K562 (cell line): ENCODE measurements around the gene ZEB2. TPM values are rescaled to one million over a fixed set of nuclear protein-coding genes. Genes with fewer than 3 reads are reported as not detected.

ENCODE experiments used
- ATAC-seq: fragments of 200-7000 bp; cut with Tn5 transposase; 3 replicates; pipeline ENCODE4 v1.9.1; 2020; ENCODE audit warnings: moderate library complexity
- BruUV-seq: library from RNA; stranded (reverse); fragments of 400-500 nt; replicated peaks from 2 replicates; lab custom pipeline; 2021; lab: Mats Ljungman, UMichigan
- CTCF ChIA-PET: fragments of 300-600 bp; formaldehyde crosslinking; extraction: SDS; loops from one replicate; lab custom pipeline; 2021; ENCODE audit warnings: low intra/inter-chr PET ratio; lab: Yijun Ruan, JAX
- POLR2A ChIA-PET: fragments of 300-600, 350-650 bp; sonication (Branson Sonifier 250); formaldehyde crosslinking; extraction: SDS; loops from one replicate; lab custom pipeline; 2021; ENCODE audit warnings: antibody characterized with exemption, inconsistent platforms; lab: Yijun Ruan, JAX
- DNase-seq, 4 experiments: peaks; one replicate each; pipeline versions ENCODE4 v3.0.0 to v3.0.0-alpha.2; 2011 to 2018; ENCODE audit warnings: low spot score in 3 of 4, mixed read lengths in 3 of 4; ENCODE audit errors: extremely low read depth in 1 of 4
- FAIRE-seq: peaks from 2 replicates; lab custom pipeline; 2011; peaks lifted over from hg19 to GRCh38; lab: Jason Lieb, UNC
- H2AFZ ChIP-seq: 2 replicates; pipeline ENCODE4 v1.6.0; 2011; ENCODE audit warnings: low read depth, low read length, control low read depth, inconsistent platforms
- H3K27ac ChIP-seq: fragments of 200-600 bp; 3 replicates; pipeline ENCODE4 v1.8.0; 2011; ENCODE audit warnings: low read depth, mild to moderate bottlenecking, control low read depth, inconsistent platforms, low read length, moderate library complexity, mixed read lengths; ENCODE audit errors: extremely low read depth
- H3K27me3 ChIP-seq, 2 experiments: fragments of 300-600 bp in 1 of 2; 2 replicates in 1 of 2; 3 replicates in 1 of 2; pipeline versions ENCODE4 v1.6.0 to v1.8.0; 2011; ENCODE audit warnings: inconsistent platforms in 2 of 2, low read length in 2 of 2, mild to moderate bottlenecking in 1 of 2, mixed read lengths in 1 of 2, moderate library complexity in 1 of 2; ENCODE audit not compliant: control insufficient read depth in 2 of 2, insufficient read depth in 2 of 2
- H3K36me3 ChIP-seq: fragments of 300-600 bp; 3 replicates; pipeline ENCODE4 v1.8.0; 2011; ENCODE audit warnings: mild to moderate bottlenecking, low read length, inconsistent platforms; ENCODE audit not compliant: control insufficient read depth, insufficient read depth
- H3K4me1 ChIP-seq, 2 experiments: fragments of 200-600 bp in 1 of 2; replicated peaks in 1 of 2; 2 replicates in 1 of 2; 3 replicates in 1 of 2; pipeline versions ENCODE4 v1.5.1 to v1.8.0; 2011; ENCODE audit warnings: inconsistent platforms in 2 of 2, low read length in 2 of 2, mild to moderate bottlenecking in 1 of 2, mixed read lengths in 1 of 2, moderate library complexity in 1 of 2; ENCODE audit not compliant: control insufficient read depth in 2 of 2, insufficient read depth in 2 of 2
- H3K4me2 ChIP-seq: 2 replicates; pipeline ENCODE4 v1.6.1; 2011; ENCODE audit warnings: low read length, control low read depth, inconsistent platforms, mixed read lengths; ENCODE audit not compliant: insufficient read depth
- H3K4me3 ChIP-seq: fragments of 200-600 bp; sonication (generic), shearing (Covaris generic); 2 replicates; pipeline ENCODE4 v1.5.1; 2016; ENCODE audit warnings: control low read depth, inconsistent platforms
- H3K79me2 ChIP-seq: fragments of 200-600 bp; 3 replicates; pipeline ENCODE4 v1.8.0; 2011; ENCODE audit warnings: low read length, inconsistent platforms; ENCODE audit not compliant: control insufficient read depth, insufficient read depth
- H3K9ac ChIP-seq, 2 experiments: 2 replicates each; pipeline versions ENCODE4 v1.6.0 to v1.6.1; 2011; ENCODE audit warnings: low read depth in 2 of 2, low read length in 2 of 2, control low read depth in 1 of 2, inconsistent platforms in 1 of 2, mild to moderate bottlenecking in 1 of 2, mixed read lengths in 1 of 2; ENCODE audit not compliant: insufficient read depth in 1 of 2
- H3K9me1 ChIP-seq: one replicate; pipeline ENCODE4 v1.6.0; 2011; ENCODE audit warnings: inconsistent platforms, mild to moderate bottlenecking, low read length, moderate library complexity; ENCODE audit not compliant: control insufficient read depth, insufficient read depth
- H3K9me3 ChIP-seq: replicated peaks from 2 replicates; pipeline ENCODE4 v1.5.1; 2011; ENCODE audit warnings: low read depth, low read length, inconsistent platforms; ENCODE audit not compliant: control insufficient read depth, insufficient read depth
- H4K20me1 ChIP-seq: replicated peaks from 2 replicates; pipeline ENCODE4 v1.6.1; 2011; ENCODE audit warnings: low read length, inconsistent platforms, mixed read lengths; ENCODE audit not compliant: control insufficient read depth, insufficient read depth
- AFF4 ChIP-seq: sonication (generic); formaldehyde crosslinking; IDR thresholded peaks from 2 replicates; pipeline ENCODE4 v1.8.0; 2023; ENCODE audit warnings: mild to moderate bottlenecking, missing genetic modification reagents
- CTCF ChIP-seq, 3 experiments: IDR thresholded peaks in 2 of 3; conservative IDR thresholded peaks in 1 of 3; 2 replicates each; pipeline ENCODE4 v1.5.1; 2011 to 2012; ENCODE audit warnings: low read length in 3 of 3, mild to moderate bottlenecking in 3 of 3, control low read depth in 2 of 3, improper control_type of control experiment in 1 of 3, inconsistent platforms in 1 of 3, low read depth in 1 of 3, mixed read lengths in 1 of 3, moderate library complexity in 1 of 3; ENCODE audit not compliant: insufficient read depth in 2 of 3
- EZH2 ChIP-seq: IDR thresholded peaks from 2 replicates; pipeline ENCODE4 v1.6.1; 2012; ENCODE audit warnings: low read depth, mild to moderate bottlenecking, inconsistent platforms, low read length, borderline replicate concordance
- NONO ChIP-seq, 2 experiments: fragments of 200-400 bp in 1 of 2; fragments of 450-650 bp in 1 of 2; formaldehyde crosslinking in 1 of 2; IDR thresholded peaks; 2 replicates each; pipeline ENCODE4 v1.6.1; 2017; ENCODE audit warnings: low read depth in 2 of 2, mild to moderate bottlenecking in 2 of 2, moderate library complexity in 2 of 2, low read length in 1 of 2
- PTRF ChIP-seq: fragments of 450-650 bp; IDR thresholded peaks from 2 replicates; pipeline ENCODE4 v1.6.1; 2016; ENCODE audit warnings: mild to moderate bottlenecking, missing genetic modification characterization, missing compliant biosample characterization
- THRA ChIP-seq: fragments of 450-650 bp; IDR thresholded peaks from 2 replicates; pipeline ENCODE4 v1.6.1; 2017; ENCODE audit warnings: mild to moderate bottlenecking, moderate library complexity
- TRIM24 ChIP-seq, 2 experiments: fragments of 450-650 bp; IDR thresholded peaks; 2 replicates each; pipeline ENCODE4 v1.6.1; 2016
- UBTF ChIP-seq, 2 experiments: IDR thresholded peaks; 2 replicates each; pipeline ENCODE4 v1.6.1; 2012; ENCODE audit warnings: improper control_type of control experiment in 2 of 2, low read depth in 2 of 2, low read length in 2 of 2, borderline replicate concordance in 1 of 2
- USF1 ChIP-seq: sonication (generic); formaldehyde crosslinking; IDR thresholded peaks from 2 replicates; pipeline ENCODE4 v1.9.0; 2022; ENCODE audit warnings: mild to moderate bottlenecking, missing genetic modification reagents
- ZNF133 ChIP-seq: fragments of 250-450 bp; sonication (Bioruptor Pico); IDR thresholded peaks from 2 replicates; pipeline ENCODE4 v1.4.0; 2020; ENCODE audit warnings: mild to moderate bottlenecking
- ZNF347 ChIP-seq: fragments of 450-650 bp; formaldehyde crosslinking; IDR thresholded peaks from 2 replicates; pipeline ENCODE4 v1.4.0; 2020; ENCODE audit warnings: low read depth, mild to moderate bottlenecking, moderate library complexity
- ZNF696 ChIP-seq: fragments of 250-450 bp; sonication (Bioruptor Pico); conservative IDR thresholded peaks from 2 replicates; pipeline ENCODE4 v1.4.0; 2020; ENCODE audit warnings: mild to moderate bottlenecking, moderate library complexity
- WGBS: fragments of 100-300 bp; shearing (Covaris generic); methylation state at CpG from one replicate; pipeline ENCODE4 v1.1.6; 2016; ENCODE audit warnings: low coverage, mixed read lengths; ENCODE audit not compliant: insufficient coverage; ENCODE audit errors: missing lambda C conversion rate; 5-methylcytosine and 5-hydroxymethylcytosine counted together
- in situ Hi-C: fragments of 300-500 bp; cut with MboI; formaldehyde crosslinking; loops from 4 replicates; pipeline ENCODE4 v1.15.0; 2018; ENCODE audit warnings: inconsistent platforms, mixed read lengths
- intact Hi-C: fragments of 100-400 bp; cut with micrococcal nuclease; formaldehyde crosslinking; loops from 2 replicates; pipeline ENCODE4 v1.14.2; 2022
- polyA plus RNA-seq, 8 experiments: library from polyadenylated mRNA; depleted of rRNA in 4 of 8; stranded (reverse) in 5 of 8; unstranded in 3 of 8; fragments of >200 nt; fragmentation: Nextera tagmentation in 2 of 8; fragmentation: Illumina TruSeq in 1 of 8; extraction: Ambion mirVana in 2 of 8; extraction: Trizol in 1 of 8; gene quantifications; 2 replicates each; pipeline versions ENCODE4 v1.2.1 to v1.2.3, GENCODE V29; 2011 to 2014; ENCODE audit warnings: inconsistent platforms in 1 of 8, missing spikeins in 1 of 8
- total RNA-seq, 7 experiments: library from RNA; depleted of rRNA in 6 of 7; stranded (reverse); fragments of >200 nt in 6 of 7; fragmentation: Illumina TruSeq in 2 of 7; extraction: Trizol in 2 of 7; gene quantifications; 2 replicates each; pipeline versions ENCODE4 v1.2.1 to v1.2.3, GENCODE V29; 2011 to 2021; ENCODE audit warnings: low replicate concordance in 1 of 7

ZEB2 gene
- total and polyA plus RNA-seq, 9 of the 15 experiments (the other 6 are each of a cell fraction or from before 2014, with no cell fraction given): 15.1 to 113 (median 72.3) TPM

- no peaks in the 10 kb centered on the region for H3K27me3 ChIP-seq
- in situ Hi-C loops: no loop called here
- FAIRE-seq (no peak), DNase-seq (no peak), ATAC-seq (no peak)
- 78% methylated on average over 1 of the region's 1 CpG for WGBS
- ChIA-PET CTCF (no interaction called here), POLR2A (interaction anchor here (0.6 to 0.9 kb wide), 2 partner anchors 8 to 1283 kb away, joined by 3 read pairs; no protein-coding TSS in a partner anchor)
- H3K36me3 ChIP-seq: peaks cover 95% of the 10 kb centered on the region
- H4K20me1 ChIP-seq: peaks cover 11% of the 10 kb centered on the region; the same call in 1 of the 2 replicates
- no peak overlapping the region for H2AFZ ChIP-seq
- H3K79me2 ChIP-seq: peaks cover 100% of the 10 kb centered on the region
- BruUV-seq: no TSS peak
- no peaks in the 10 kb centered on the region for H3K9me3 ChIP-seq
- no peaks in the 10 kb centered on the region for H3K9me1 ChIP-seq
- H3K27ac ChIP-seq: no peak overlapping the region; the same call in 2 of the 3 replicates
- H3K9ac ChIP-seq: no peak overlapping the region
- H3K4me1 ChIP-seq: peaks cover 0 to 3% of the 10 kb centered on the region in 2 experiments; a peak in 2 of 5 replicates
- no peak overlapping the region for H3K4me2 ChIP-seq
- intact Hi-C loops: no loop called here
- H3K4me3 ChIP-seq: no peak overlapping the region
- TF ChIP-seq ZNF133 (CRISPR knock-in tag) (no peak), NONO (IDR thresholded peaks at IDR 0.05; ENCODE audit: low read depth in 2 of 2, low read length in 1 of 2) (no peak), UBTF (IDR thresholded peaks at IDR 0.05; ENCODE audit: borderline replicate concordance in 1 of 2, low read depth in 2 of 2, low read length in 2 of 2) (no peak), ZNF347 (CRISPR knock-in tag) (no peak), USF1 (no peak), THRA (no peak), EZH2 (no peak), TRIM24 (IDR thresholded peaks at IDR 0.05) (no peak), AFF4 (CRISPR knock-in tag) (no peak), CTCF (IDR thresholded peaks at IDR 0.05 in 2 of 3, conservative IDR thresholded peaks at IDR 0.05 in 1 of 3; ENCODE audit: insufficient read depth in 2 of 3, low read depth in 1 of 3, low read length in 3 of 3) (no peak), PTRF (no peak), ZNF696 (no peak)
These were observed 49.6 kb downstream of the ZEB2 start for GRCh38 chr2:144470334-144470733.
